GM20000 (cell line): Measurements from ENCODE around the gene TESMIN.

Experiments used
- DNase-seq: peaks from one replicate; pipeline ENCODE4 v3.0.0; 2012; ENCODE audit warnings: low spot score
- TF ChIP-seq, protein P1 (sequence below): IDR thresholded peaks from 2 replicates; pipeline ENCODE4 v1.5.1; 2012; ENCODE audit warnings: mild to moderate bottlenecking, control low read depth; ENCODE audit errors: extremely low read depth, missing control alignments

Gene TESMIN

GRCh38 chr11:68682531-68682961 is 68.8 kb downstream of the TESMIN start:
- TF ChIP-seq, protein P1, sequence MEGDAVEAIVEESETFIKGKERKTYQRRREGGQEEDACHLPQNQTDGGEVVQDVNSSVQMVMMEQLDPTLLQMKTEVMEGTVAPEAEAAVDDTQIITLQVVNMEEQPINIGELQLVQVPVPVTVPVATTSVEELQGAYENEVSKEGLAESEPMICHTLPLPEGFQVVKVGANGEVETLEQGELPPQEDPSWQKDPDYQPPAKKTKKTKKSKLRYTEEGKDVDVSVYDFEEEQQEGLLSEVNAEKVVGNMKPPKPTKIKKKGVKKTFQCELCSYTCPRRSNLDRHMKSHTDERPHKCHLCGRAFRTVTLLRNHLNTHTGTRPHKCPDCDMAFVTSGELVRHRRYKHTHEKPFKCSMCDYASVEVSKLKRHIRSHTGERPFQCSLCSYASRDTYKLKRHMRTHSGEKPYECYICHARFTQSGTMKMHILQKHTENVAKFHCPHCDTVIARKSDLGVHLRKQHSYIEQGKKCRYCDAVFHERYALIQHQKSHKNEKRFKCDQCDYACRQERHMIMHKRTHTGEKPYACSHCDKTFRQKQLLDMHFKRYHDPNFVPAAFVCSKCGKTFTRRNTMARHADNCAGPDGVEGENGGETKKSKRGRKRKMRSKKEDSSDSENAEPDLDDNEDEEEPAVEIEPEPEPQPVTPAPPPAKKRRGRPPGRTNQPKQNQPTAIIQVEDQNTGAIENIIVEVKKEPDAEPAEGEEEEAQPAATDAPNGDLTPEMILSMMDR: no peak
- DNase-seq: no peak

DNA sequence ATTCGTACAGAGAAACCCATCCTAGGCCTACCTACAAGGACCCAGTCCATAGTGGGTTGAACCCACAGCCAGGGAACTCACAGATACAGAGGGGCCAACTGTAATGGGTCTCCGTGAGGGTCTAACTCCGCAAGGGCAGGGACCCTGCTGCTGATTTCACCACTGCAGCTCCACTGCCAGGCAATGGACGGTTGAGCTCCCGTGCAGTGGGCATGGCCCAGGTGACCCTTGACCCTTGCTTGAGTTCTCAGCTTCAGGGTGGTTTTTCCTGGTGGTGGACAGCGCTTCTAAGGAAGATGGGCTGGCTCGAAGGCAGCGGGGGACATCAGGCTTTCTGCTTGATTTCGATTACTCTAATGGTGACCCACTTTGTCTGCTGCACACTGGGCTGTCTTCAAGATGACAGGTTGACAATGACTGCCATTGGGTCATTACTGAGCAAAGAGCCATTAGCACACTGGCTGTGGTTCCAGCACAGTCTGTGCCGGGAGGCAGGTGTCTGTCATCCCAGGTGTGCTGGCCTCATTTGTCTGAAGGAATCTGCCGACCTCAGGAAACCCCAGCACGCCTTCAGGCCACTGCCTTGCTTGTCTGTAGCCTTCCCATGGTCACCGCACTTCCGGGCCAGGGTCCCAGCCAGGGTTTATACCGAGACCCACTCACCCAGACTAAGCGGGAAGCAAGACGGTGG is 70.6 kb downstream of the TESMIN start:
- TF ChIP-seq, protein P1: no peak
- DNase-seq: no peak

DNA sequence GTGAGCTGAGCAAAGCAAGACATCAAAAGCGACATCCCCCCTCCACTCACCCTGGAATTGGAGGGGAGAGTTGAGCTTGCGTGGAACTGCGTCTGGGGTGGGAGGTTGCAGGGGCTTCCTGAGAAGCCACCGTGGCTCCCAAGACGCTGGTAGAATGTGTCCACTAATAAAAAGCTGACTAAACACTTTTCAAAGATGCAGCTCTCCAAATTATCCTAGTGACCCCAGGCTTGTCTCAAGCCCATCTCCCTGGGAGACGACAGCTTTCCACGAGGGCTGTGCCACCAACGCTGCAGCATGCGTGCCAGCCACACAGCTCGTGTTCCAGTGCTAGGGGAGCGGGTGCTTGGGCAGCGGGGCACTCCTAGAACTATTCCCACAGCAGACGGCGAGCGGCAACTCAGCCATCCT is 73.3 kb downstream of the TESMIN start:
- DNase-seq: no peak
- TF ChIP-seq, protein P1: no peak

- no peak for DNase-seq
- TF ChIP-seq, protein P1: no peak
Measured at GRCh38 chr11:68677432-68677831, 73.9 kb downstream of the TESMIN start.

DNA sequence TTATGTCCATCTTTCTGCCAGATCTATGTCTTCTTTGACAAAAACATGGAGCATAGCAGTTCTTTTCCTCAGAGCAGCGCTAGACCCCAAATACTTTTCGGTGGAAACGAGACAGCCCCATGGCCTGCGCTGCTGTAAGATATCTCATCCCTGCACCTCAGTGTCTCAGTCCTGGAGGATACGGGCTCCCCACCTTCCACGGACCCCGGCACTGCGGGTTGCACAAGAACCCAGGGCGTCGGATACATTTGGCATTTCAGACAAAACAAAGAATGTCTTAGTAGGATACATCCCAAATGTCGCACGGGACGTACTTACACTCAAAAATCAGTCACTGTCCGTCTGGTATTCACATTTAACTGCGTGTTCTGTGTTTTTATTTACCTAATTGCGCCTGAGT is 76.9 kb downstream of the TESMIN start:
- no peak for DNase-seq
- TF ChIP-seq, protein P1: no peak

DNA sequence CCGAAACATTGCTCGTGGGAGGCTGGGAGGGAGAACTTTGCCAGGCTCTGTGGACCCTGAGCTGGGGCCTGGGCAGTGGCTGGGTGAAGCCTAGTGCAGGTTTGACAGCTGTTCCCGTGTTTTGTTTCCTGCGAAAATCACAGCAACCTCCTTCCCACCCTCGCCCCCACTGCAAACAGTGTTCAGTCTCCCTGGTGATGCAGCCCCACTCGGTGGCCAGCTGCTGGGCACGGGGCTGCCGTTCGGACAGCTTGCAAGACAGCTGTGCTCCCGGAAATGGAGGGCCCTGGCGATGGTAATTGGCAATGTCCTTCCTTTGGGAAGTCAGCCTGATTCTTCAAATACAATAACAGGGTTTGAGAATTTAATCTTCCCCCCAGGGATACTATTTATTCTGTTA is 77.3 kb downstream of the TESMIN start:
- no peak for DNase-seq
- TF ChIP-seq, protein P1: no peak

- TF ChIP-seq, protein P1: no peak
- DNase-seq: no peak
Measured at GRCh38 chr11:68673306-68673945, 77.9 kb downstream of the TESMIN start.
